HepG2 (cell line): Measurements from ENCODE around the gene UPK1A. TPM values are rescaled to one million over a fixed set of nuclear protein-coding genes. Genes with fewer than 3 reads are reported as not detected.

Experiments
- DMAP1 ChIP-seq: IDR thresholded peaks from 2 replicates; pipeline ENCODE4 v1.6.1; 2016
- GPBP1L1 ChIP-seq: sonication (generic); formaldehyde crosslinking; IDR thresholded peaks from 2 replicates; pipeline ENCODE4 v1.5.0; 2020; ENCODE audit warnings: mild to moderate bottlenecking, missing genetic modification reagents
- KDM1A ChIP-seq: IDR thresholded peaks from 2 replicates; pipeline ENCODE4 v1.6.1; 2016; ENCODE audit warnings: missing compliant biosample characterization
- KDM5A ChIP-seq: fragments of 200-600 bp; sonication (generic); IDR thresholded peaks from 2 replicates; pipeline ENCODE4 v1.7.0; 2018; ENCODE audit warnings: antibody characterized with exemption, mild to moderate bottlenecking, low read length, borderline replicate concordance
- MXD1 ChIP-seq: sonication (generic); formaldehyde crosslinking; IDR thresholded peaks from 2 replicates; pipeline ENCODE4 v1.4.0; 2020; ENCODE audit warnings: mild to moderate bottlenecking, missing genetic modification reagents
- PATZ1 ChIP-seq: sonication (generic); formaldehyde crosslinking; IDR thresholded peaks from 2 replicates; pipeline ENCODE4 v1.4.0; 2020; ENCODE audit warnings: missing genetic modification reagents
- PPARG ChIP-seq: conservative IDR thresholded peaks from 2 replicates; pipeline ENCODE4 v1.6.1; 2016; ENCODE audit warnings: missing biosample characterization, missing genetic modification reagents
- ZBED4 ChIP-seq: sonication (generic); formaldehyde crosslinking; IDR thresholded peaks from 2 replicates; pipeline ENCODE4 v1.4.0; 2020; ENCODE audit warnings: missing genetic modification reagents, borderline replicate concordance
- ZNF138 ChIP-seq: sonication (generic); formaldehyde crosslinking; IDR thresholded peaks from 2 replicates; pipeline ENCODE4 v1.5.0; 2020; ENCODE audit warnings: mild to moderate bottlenecking, low read depth, missing genetic modification reagents
- ZNF564 ChIP-seq: sonication (generic); formaldehyde crosslinking; IDR thresholded peaks from 2 replicates; pipeline ENCODE4 v1.8.1; 2023; ENCODE audit warnings: mild to moderate bottlenecking, missing genetic modification reagents
- ZNF670 ChIP-seq: sonication (generic); formaldehyde crosslinking; IDR thresholded peaks from 2 replicates; pipeline ENCODE4 v1.8.0; 2022; ENCODE audit warnings: mild to moderate bottlenecking, missing genetic modification reagents, borderline replicate concordance
- ZNF709 ChIP-seq: sonication (generic); formaldehyde crosslinking; IDR thresholded peaks from 2 replicates; pipeline ENCODE4 v1.5.0; 2020; ENCODE audit warnings: mild to moderate bottlenecking, missing genetic modification reagents
- ZSCAN20 ChIP-seq: sonication (generic); formaldehyde crosslinking; IDR thresholded peaks from 2 replicates; pipeline ENCODE4 v1.4.0; 2020; ENCODE audit warnings: missing genetic modification reagents, mild to moderate bottlenecking, borderline replicate concordance
- polyA plus RNA-seq, 8 experiments: library from polyadenylated mRNA; depleted of rRNA in 3 of 8; stranded (reverse) in 7 of 8; unstranded in 1 of 8; fragments of >200 nt; fragmentation: Illumina TruSeq in 4 of 8; extraction: Trizol in 4 of 8; gene quantifications; 2 replicates each; pipeline versions ENCODE4 v1.2.1 to v1.2.3, GENCODE V29; 2011 to 2016; ENCODE audit warnings: low read depth in 4 of 8, missing spikeins in 1 of 8, mixed read lengths in 1 of 8; ENCODE audit not compliant: insufficient read depth in 1 of 8
- total RNA-seq, 5 experiments: library from RNA; depleted of rRNA; stranded (reverse); fragments of >200 nt; fragmentation: Illumina TruSeq; extraction: Trizol; gene quantifications; 2 replicates each; pipeline ENCODE4 v1.2.3, GENCODE V29; 2016; ENCODE audit warnings: low read depth in 1 of 5
- TF ChIP-seq, protein P1 (sequence below): sonication (generic); formaldehyde crosslinking; IDR thresholded peaks from 2 replicates; pipeline ENCODE4 v1.9.0; 2021; ENCODE audit warnings: missing genetic modification reagents, mild to moderate bottlenecking, borderline replicate concordance
- TF ChIP-seq, protein P2 (sequence below): sonication (generic); formaldehyde crosslinking; IDR thresholded peaks from 2 replicates; pipeline ENCODE4 v1.4.0; 2020; ENCODE audit warnings: missing genetic modification reagents
- TF ChIP-seq, protein P3 (sequence below): IDR thresholded peaks from 2 replicates; pipeline ENCODE4 v1.6.1; 2016; ENCODE audit warnings: low read depth, borderline replicate concordance

The UPK1A gene
- total and polyA plus RNA-seq, 2 of the 13 experiments (the other 11 are each of a cell fraction or from before 2014, with no cell fraction given) = 2.9 TPM; not detected in 1

DNA sequence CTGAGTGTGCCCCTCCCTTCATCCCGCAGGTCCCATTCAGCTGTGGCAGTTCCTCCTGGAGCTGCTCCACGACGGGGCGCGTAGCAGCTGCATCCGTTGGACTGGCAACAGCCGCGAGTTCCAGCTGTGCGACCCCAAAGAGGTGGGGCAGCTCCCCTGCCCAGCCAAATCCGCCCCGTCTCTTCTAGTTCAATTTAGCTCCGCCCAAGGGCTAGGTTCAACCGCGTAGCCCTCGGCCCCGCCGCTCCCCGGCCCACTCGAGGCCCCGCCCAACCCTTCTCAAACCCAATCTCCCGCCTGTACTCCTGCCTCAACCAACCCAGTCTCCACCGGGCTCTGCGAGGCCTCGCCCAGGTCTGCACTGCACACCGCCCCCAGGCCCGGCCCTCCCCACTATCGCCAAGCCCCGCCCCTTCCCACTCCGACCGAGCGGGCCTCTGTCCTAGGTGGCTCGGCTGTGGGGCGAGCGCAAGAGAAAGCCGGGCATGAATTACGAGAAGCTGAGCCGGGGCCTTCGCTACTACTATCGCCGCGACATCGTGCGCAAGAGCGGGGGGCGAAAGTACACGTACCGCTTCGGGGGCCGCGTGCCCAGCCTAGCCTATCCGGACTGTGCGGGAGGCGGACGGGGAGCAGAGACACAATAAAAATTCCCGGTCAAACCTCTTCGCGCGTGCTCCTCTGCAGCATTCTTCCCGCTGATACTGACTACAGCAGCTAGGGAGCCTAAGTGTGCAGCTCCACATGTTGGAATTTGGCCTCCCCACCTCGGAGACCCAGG is 21.9 kb upstream of the UPK1A start (continued):
- TF ChIP-seq GPBP1L1 (CRISPR knock-in tag) (no peak), KDM1A (no peak), ZNF670 (no peak), KDM5A (no peak), PATZ1 (peak; percentile 82), DMAP1 (peak; percentile 65), ZSCAN20 (CRISPR knock-in tag) (no peak), ZBED4 (CRISPR knock-in tag) (peak; percentile 59; the same call in 1 of the 2 replicates), ZNF709 (CRISPR knock-in tag) (no peak), ZNF564 (CRISPR knock-in tag) (peak; percentile 60; the same call in 1 of the 2 replicates), ZNF138 (CRISPR knock-in tag) (0 out of 2 replicates have a peak, but pooled peaks have one; percentile 61), MXD1 (CRISPR knock-in tag) (peak; percentile 78), PPARG (CRISPR knock-in tag) (no peak)
- TF ChIP-seq, protein P1, sequence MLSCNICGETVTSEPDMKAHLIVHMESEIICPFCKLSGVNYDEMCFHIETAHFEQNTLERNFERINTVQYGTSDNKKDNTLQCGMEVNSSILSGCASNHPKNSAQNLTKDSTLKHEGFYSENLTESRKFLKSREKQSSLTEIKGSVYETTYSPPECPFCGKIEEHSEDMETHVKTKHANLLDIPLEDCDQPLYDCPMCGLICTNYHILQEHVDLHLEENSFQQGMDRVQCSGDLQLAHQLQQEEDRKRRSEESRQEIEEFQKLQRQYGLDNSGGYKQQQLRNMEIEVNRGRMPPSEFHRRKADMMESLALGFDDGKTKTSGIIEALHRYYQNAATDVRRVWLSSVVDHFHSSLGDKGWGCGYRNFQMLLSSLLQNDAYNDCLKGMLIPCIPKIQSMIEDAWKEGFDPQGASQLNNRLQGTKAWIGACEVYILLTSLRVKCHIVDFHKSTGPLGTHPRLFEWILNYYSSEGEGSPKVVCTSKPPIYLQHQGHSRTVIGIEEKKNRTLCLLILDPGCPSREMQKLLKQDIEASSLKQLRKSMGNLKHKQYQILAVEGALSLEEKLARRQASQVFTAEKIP (CRISPR knock-in tag) = no peak
- TF ChIP-seq, protein P2, sequence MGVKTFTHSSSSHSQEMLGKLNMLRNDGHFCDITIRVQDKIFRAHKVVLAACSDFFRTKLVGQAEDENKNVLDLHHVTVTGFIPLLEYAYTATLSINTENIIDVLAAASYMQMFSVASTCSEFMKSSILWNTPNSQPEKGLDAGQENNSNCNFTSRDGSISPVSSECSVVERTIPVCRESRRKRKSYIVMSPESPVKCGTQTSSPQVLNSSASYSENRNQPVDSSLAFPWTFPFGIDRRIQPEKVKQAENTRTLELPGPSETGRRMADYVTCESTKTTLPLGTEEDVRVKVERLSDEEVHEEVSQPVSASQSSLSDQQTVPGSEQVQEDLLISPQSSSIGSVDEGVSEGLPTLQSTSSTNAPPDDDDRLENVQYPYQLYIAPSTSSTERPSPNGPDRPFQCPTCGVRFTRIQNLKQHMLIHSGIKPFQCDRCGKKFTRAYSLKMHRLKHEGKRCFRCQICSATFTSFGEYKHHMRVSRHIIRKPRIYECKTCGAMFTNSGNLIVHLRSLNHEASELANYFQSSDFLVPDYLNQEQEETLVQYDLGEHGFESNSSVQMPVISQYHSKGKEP (CRISPR knock-in tag) = no peak
- TF ChIP-seq, protein P3, sequence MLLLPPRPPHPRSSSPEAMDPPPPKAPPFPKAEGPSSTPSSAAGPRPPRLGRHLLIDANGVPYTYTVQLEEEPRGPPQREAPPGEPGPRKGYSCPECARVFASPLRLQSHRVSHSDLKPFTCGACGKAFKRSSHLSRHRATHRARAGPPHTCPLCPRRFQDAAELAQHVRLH (CRISPR knock-in tag) = no peak
